Measurements from ENCODE around the gene CPAMD8. TPM values are rescaled to one million over a fixed set of nuclear protein-coding genes. Genes with fewer than 3 reads are reported as not detected.

Gene CPAMD8
- total and polyA plus RNA-seq, 11 donors = 5.2 to 49.5 (median 16.9) TPM

DNA sequence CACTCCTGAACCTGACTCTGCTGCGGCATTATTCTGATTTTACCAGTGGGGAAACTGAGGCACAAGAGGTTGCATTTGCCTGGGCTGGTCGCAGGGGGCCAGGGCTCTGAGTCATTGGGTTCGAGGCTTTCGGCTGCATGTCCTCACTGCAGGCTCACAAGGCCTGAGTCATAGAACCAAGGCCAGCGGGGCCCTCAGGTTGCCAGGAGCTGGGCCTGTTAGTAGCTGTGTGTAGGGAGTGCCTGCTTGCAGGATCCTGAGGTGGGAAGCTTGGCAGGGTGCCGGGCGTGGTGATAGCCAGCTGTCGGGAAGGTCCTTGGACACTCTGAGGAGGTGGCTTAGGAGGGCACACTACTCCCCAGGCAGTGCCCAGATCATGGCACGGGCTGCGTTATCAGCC lies 159.4 kb downstream of the CPAMD8 start:
- ATAC-seq = no peak
- no peak for DNase-seq
- Histone ChIP-seq H3K27ac (no peak overlapping the region), H3K36me3 (peaks cover 8 to 99% (median 95%) of the 10 kb centered on the region in 9 donors), H3K9me3 (no peaks in the 10 kb centered on the region), H3K4me3 (no peak overlapping the region), H3K27me3 (no peaks in the 10 kb centered on the region), H3K4me1 (peaks cover 0 to 16% (median 0%) of the 10 kb centered on the region in 12 donors)
- WGBS, 4 donors = 81 to 93% (median 89%) methylated on average over 5 to 10 of the region's 10 CpGs
- intact Hi-C loops (cut with DNase I) = no loop called here
- TF ChIP-seq, protein P1, sequence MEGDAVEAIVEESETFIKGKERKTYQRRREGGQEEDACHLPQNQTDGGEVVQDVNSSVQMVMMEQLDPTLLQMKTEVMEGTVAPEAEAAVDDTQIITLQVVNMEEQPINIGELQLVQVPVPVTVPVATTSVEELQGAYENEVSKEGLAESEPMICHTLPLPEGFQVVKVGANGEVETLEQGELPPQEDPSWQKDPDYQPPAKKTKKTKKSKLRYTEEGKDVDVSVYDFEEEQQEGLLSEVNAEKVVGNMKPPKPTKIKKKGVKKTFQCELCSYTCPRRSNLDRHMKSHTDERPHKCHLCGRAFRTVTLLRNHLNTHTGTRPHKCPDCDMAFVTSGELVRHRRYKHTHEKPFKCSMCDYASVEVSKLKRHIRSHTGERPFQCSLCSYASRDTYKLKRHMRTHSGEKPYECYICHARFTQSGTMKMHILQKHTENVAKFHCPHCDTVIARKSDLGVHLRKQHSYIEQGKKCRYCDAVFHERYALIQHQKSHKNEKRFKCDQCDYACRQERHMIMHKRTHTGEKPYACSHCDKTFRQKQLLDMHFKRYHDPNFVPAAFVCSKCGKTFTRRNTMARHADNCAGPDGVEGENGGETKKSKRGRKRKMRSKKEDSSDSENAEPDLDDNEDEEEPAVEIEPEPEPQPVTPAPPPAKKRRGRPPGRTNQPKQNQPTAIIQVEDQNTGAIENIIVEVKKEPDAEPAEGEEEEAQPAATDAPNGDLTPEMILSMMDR (IDR thresholded peaks at IDR 0.05) = no peak
- no peak for TF ChIP-seq POLR2A (IDR thresholded peaks at IDR 0.05)

DNA sequence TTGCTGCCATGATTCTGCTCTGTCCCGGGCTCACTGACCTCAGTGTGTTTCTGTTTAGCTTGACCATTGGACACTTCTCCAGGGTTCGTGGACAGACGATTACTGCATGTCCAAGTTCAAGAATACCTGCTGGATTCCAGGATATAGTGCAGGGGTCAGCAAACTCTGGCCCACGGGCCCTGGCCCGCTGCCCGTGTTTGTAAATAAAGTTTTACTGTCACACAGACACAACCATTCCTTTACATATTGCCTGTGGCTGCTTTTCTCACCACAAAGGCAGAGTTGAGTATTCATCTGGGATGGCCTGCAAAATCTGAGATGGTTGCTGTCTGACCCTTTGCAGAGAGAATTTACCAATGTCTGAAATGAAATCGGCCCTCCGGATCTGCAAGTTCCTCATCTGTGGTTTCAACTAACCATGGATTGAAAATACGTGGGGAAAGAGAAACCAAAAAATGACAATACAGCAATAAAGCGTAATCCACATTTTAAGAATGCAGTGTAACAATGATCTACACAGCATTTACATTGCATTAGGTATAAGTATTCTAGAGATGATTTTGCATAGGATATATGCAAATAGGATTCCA lies 163.7 kb downstream of the CPAMD8 start:
- TF ChIP-seq POLR2A (IDR thresholded peaks at IDR 0.05) = no peak
- TF ChIP-seq, protein P1 (IDR thresholded peaks at IDR 0.05) = no peak
- Histone ChIP-seq H3K27me3 (no peaks in the 10 kb centered on the region), H3K27ac (no peak overlapping the region), H3K36me3 (peaks cover 8 to 85% (median 66%) of the 10 kb centered on the region in 9 donors), H3K9me3 (no peaks in the 10 kb centered on the region), H3K4me1 (peaks cover 0 to 17% (median 0%) of the 10 kb centered on the region in 12 donors), H3K4me3 (no peak overlapping the region)
- DNase-seq (no peak), ATAC-seq (no peak)
- 91 to 94% (median 91%) methylated on average over 10 of the region's 10 CpGs for WGBS, 4 donors
- intact Hi-C loops (cut with DNase I) = no loop called here

DNA sequence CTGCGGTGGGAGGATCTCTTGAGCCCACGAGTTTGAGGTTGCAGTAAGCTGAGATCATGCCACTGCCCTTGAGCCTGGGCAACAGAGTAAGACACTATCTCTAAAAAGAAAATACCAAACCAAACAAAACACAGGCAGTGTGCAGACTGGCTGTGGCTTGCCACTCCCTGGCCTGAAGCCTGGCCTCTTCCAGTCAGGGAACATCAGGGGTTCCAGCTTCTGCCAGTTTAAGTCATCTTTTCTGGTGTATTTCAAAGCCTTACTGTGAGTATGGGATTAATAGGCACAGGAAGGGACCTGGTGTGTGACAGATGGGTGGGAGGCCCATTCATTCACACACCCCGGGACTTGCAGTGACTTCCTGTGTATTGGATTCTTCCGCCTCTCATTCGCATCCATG lies 164.8 kb downstream of the CPAMD8 start:
- no peak overlapping the region for H3K27ac ChIP-seq
- H3K4me1 ChIP-seq = peaks cover 0 to 17% (median 0%) of the 10 kb centered on the region in 12 donors
- H3K9me3 ChIP-seq = no peaks in the 10 kb centered on the region
- ATAC-seq (no peak), DNase-seq (no peak)
- TF ChIP-seq, protein P1 (IDR thresholded peaks at IDR 0.05) = no peak
- no peak for TF ChIP-seq POLR2A (IDR thresholded peaks at IDR 0.05)
- H3K27me3 ChIP-seq = no peaks in the 10 kb centered on the region
- H3K4me3 ChIP-seq = no peak overlapping the region
- 93 to 96% (median 93%) methylated on average over 5 of the region's 5 CpGs for WGBS, 4 donors
- intact Hi-C loops (cut with DNase I) = no loop called here
- H3K36me3 ChIP-seq = peaks cover 5 to 79% (median 61%) of the 10 kb centered on the region in 9 donors

DNA sequence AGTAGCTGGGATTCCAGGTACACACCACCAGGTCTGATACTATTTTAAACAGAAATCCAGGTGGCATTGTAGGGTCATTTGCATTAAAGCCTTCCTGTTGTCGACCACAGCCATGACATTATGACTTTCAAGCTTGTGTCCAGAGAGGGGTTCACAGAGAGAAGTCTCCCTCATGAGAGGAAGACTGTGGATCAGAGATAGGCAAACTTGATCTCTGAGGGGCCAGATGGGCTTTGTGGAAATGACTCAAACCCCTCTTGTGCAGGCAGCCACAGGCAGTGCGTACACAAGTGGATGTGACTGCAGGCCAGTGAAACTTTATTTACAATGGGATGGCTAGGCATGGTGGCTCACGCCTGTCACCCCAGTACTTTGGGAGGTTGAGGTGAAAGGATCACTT lies 165.6 kb downstream of the CPAMD8 start:
- no peaks in the 10 kb centered on the region for H3K9me3 ChIP-seq
- TF ChIP-seq, protein P1 (IDR thresholded peaks at IDR 0.05) = no peak
- no peak for TF ChIP-seq POLR2A (IDR thresholded peaks at IDR 0.05)
- intact Hi-C loops (cut with DNase I) = no loop called here
- H3K27ac ChIP-seq = no peak overlapping the region
- no peaks in the 10 kb centered on the region for H3K27me3 ChIP-seq
- peaks cover 3 to 75% (median 60%) of the 10 kb centered on the region in 9 donors for H3K36me3 ChIP-seq
- no peak overlapping the region for H3K4me3 ChIP-seq
- ATAC-seq (no peak), DNase-seq (no peak)
- WGBS, 4 donors = 91 to 97% (median 93%) methylated on average over 1 to 3 of the region's 3 CpGs
- peaks cover 0 to 17% (median 0%) of the 10 kb centered on the region in 12 donors for H3K4me1 ChIP-seq

Data from heart left ventricle (tissue), 16 donors.